Measurements from ENCODE around the gene METTL21C.

The METTL21C gene

DNA sequence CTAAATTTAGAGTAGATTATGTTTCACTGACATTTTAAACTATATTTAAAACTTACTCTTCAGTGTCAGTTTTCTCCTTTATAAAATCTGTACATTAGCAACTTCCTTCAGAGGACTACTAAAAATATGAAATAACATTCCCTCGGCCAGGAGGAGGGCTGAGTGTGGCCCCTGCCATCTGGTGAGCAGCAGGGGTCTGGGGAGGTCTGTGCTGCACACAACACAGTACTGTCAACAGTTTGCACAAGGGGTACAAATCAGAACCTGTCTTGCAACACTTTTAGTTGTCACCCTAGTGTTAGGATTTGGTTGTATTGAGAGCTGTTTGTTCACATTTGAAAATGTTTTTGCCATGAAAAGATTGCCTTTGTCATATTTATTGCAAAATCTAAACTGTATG, 49.1 kb downstream of the METTL21C start:
- no peak overlapping the region for H3K27ac ChIP-seq (replicated peaks)
- H3K27me3 ChIP-seq (ENCODE audit: insufficient read depth, poor library complexity, severe bottlenecking), result no peaks in the 10 kb centered on the region
- TF ChIP-seq, protein P1, sequence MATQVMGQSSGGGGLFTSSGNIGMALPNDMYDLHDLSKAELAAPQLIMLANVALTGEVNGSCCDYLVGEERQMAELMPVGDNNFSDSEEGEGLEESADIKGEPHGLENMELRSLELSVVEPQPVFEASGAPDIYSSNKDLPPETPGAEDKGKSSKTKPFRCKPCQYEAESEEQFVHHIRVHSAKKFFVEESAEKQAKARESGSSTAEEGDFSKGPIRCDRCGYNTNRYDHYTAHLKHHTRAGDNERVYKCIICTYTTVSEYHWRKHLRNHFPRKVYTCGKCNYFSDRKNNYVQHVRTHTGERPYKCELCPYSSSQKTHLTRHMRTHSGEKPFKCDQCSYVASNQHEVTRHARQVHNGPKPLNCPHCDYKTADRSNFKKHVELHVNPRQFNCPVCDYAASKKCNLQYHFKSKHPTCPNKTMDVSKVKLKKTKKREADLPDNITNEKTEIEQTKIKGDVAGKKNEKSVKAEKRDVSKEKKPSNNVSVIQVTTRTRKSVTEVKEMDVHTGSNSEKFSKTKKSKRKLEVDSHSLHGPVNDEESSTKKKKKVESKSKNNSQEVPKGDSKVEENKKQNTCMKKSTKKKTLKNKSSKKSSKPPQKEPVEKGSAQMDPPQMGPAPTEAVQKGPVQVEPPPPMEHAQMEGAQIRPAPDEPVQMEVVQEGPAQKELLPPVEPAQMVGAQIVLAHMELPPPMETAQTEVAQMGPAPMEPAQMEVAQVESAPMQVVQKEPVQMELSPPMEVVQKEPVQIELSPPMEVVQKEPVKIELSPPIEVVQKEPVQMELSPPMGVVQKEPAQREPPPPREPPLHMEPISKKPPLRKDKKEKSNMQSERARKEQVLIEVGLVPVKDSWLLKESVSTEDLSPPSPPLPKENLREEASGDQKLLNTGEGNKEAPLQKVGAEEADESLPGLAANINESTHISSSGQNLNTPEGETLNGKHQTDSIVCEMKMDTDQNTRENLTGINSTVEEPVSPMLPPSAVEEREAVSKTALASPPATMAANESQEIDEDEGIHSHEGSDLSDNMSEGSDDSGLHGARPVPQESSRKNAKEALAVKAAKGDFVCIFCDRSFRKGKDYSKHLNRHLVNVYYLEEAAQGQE (IDR thresholded peaks at IDR 0.05; ENCODE audit: insufficient replicate concordance, low read depth), result no peak
- TF ChIP-seq, protein P2, sequence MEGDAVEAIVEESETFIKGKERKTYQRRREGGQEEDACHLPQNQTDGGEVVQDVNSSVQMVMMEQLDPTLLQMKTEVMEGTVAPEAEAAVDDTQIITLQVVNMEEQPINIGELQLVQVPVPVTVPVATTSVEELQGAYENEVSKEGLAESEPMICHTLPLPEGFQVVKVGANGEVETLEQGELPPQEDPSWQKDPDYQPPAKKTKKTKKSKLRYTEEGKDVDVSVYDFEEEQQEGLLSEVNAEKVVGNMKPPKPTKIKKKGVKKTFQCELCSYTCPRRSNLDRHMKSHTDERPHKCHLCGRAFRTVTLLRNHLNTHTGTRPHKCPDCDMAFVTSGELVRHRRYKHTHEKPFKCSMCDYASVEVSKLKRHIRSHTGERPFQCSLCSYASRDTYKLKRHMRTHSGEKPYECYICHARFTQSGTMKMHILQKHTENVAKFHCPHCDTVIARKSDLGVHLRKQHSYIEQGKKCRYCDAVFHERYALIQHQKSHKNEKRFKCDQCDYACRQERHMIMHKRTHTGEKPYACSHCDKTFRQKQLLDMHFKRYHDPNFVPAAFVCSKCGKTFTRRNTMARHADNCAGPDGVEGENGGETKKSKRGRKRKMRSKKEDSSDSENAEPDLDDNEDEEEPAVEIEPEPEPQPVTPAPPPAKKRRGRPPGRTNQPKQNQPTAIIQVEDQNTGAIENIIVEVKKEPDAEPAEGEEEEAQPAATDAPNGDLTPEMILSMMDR (IDR thresholded peaks at IDR 0.05; ENCODE audit: insufficient read depth, low read length), result no peak
- TF ChIP-seq POLR2AphosphoS5 (IDR thresholded peaks at IDR 0.05; ENCODE audit: low read depth), result no peak
- TF ChIP-seq SPI1 (IDR thresholded peaks at IDR 0.05; ENCODE audit: borderline replicate concordance, low read depth), result no peak
- TF ChIP-seq GABPA (IDR thresholded peaks at IDR 0.05; ENCODE audit: low read depth), result no peak
- DNase-seq (ENCODE audit: low read depth in 1 of 2, low spot score in 1 of 2), result no peak
- no peak overlapping the region for H3K4me3 ChIP-seq (replicated peaks; ENCODE audit: insufficient read depth, low read length)

DNA sequence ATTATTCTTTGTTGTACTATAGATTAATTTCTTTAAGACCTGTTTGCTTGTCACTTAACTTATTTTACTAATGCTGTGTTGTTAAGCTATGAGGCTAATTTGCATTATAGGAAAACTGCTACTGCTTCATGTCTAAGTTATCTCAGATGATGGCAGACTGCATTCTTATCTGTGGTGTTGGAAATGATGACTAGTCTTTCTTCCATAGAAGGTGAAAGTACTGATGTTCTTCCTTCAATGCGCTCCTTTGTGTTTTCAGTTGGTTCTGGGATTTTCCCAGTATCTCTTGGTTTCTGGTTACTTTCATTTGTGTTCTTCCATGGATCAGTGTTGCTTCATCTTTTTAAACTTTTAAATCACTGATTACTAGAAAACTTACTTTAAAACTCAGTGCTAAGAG, 51.2 kb downstream of the METTL21C start:
- H3K27me3 ChIP-seq (ENCODE audit: insufficient read depth, poor library complexity, severe bottlenecking), result no peaks in the 10 kb centered on the region
- H3K27ac ChIP-seq (replicated peaks), result no peak overlapping the region
- no peak overlapping the region for H3K4me3 ChIP-seq (replicated peaks; ENCODE audit: insufficient read depth, low read length)
- no peak for DNase-seq (ENCODE audit: low read depth in 1 of 2, low spot score in 1 of 2)
- TF ChIP-seq SPI1 (IDR thresholded peaks at IDR 0.05; ENCODE audit: borderline replicate concordance, low read depth) (no peak), GABPA (IDR thresholded peaks at IDR 0.05; ENCODE audit: low read depth) (no peak), POLR2AphosphoS5 (IDR thresholded peaks at IDR 0.05; ENCODE audit: low read depth) (no peak)
- TF ChIP-seq, protein P1 (IDR thresholded peaks at IDR 0.05; ENCODE audit: insufficient replicate concordance, low read depth), result no peak
- TF ChIP-seq, protein P2 (IDR thresholded peaks at IDR 0.05; ENCODE audit: insufficient read depth, low read length), result no peak

DNA sequence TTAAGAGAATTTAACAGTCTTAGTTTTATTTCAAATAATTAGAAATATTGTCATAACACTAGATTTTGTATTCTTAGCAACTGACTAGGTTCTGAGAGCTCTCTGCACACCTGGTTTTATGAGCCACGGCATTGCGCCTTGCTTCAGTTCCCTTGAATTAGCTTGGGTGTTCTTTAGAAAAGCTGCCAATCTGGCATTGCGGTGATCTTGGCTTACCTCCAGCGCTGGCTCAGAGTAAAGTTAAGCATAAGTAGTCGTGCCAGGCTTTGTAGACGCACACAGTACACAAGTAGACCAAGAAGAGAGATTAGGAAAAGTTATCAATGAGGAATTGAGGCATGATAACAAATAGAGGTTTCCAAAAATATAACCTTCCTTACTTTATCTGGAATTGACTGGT, 52.4 kb downstream of the METTL21C start:
- no peaks in the 10 kb centered on the region for H3K27me3 ChIP-seq (ENCODE audit: insufficient read depth, poor library complexity, severe bottlenecking)
- no peak for DNase-seq (ENCODE audit: low read depth in 1 of 2, low spot score in 1 of 2)
- H3K4me3 ChIP-seq (replicated peaks; ENCODE audit: insufficient read depth, low read length), result no peak overlapping the region
- TF ChIP-seq GABPA (IDR thresholded peaks at IDR 0.05; ENCODE audit: low read depth), result no peak
- no peak for TF ChIP-seq POLR2AphosphoS5 (IDR thresholded peaks at IDR 0.05; ENCODE audit: low read depth)
- TF ChIP-seq SPI1 (IDR thresholded peaks at IDR 0.05; ENCODE audit: borderline replicate concordance, low read depth), result no peak
- TF ChIP-seq, protein P2 (IDR thresholded peaks at IDR 0.05; ENCODE audit: insufficient read depth, low read length), result no peak
- TF ChIP-seq, protein P1 (IDR thresholded peaks at IDR 0.05; ENCODE audit: insufficient replicate concordance, low read depth), result no peak
- H3K27ac ChIP-seq (replicated peaks), result no peak overlapping the region
